ENCODE measurements around the gene DNAL1. TPM values are rescaled to one million over a fixed set of nuclear protein-coding genes. Genes with fewer than 3 reads are reported as not detected.

Gene DNAL1
- total RNA-seq, 1 experiment from 2014 or later: 14.6 TPM

- Histone ChIP-seq H3K9me3 (ENCODE audit: control insufficient read depth in 1 of 2, insufficient read depth in 1 of 2, low read depth in 1 of 2, low read length in 2 of 2) (no peaks in the 10 kb centered on the region), H3K4me3 (replicated peaks in 1 of 2; ENCODE audit: low read depth in 1 of 2, low read length in 2 of 2) (no peak overlapping the region), H3K79me2 (ENCODE audit: insufficient read depth, low read length) (peaks cover 47% of the 10 kb centered on the region), H4K20me1 (ENCODE audit: insufficient read depth) (peaks cover 3% of the 10 kb centered on the region; the same call in 1 of the 2 replicates), H3K4me1 (ENCODE audit: control insufficient read depth in 1 of 2, insufficient read depth in 2 of 2, low read length in 2 of 2) (peaks cover 41 to 44% of the 10 kb centered on the region in 2 experiments), H3K9ac (ENCODE audit: low read length) (no peak overlapping the region), H3K9me2 (ENCODE audit: insufficient read depth) (no peaks in the 10 kb centered on the region), H2AFZ (ENCODE audit: low read depth, low read length, poor library complexity, severe bottlenecking) (no peak overlapping the region), H3K27ac (ENCODE audit: low read depth, low read length) (no peak overlapping the region; the same call in 1 of the 2 replicates), H3K4me2 (ENCODE audit: low read length) (no peak overlapping the region), H3K36me3 (ENCODE audit: control insufficient read depth in 1 of 2, insufficient read depth in 2 of 2, low read length in 2 of 2) (peaks cover 14 to 18% of the 10 kb centered on the region in 2 experiments; a peak in 3 of 4 replicates), H3K27me3 (ENCODE audit: insufficient read depth, low read length) (no peaks in the 10 kb centered on the region)
- intact Hi-C loops (cut with micrococcal nuclease): no loop called here
- POLR2A ChIA-PET: no interaction called here
- ATAC-seq (no peak), DNase-seq (ENCODE audit: low read depth, low spot score) (no peak)
- TF ChIP-seq EZH2 (IDR thresholded peaks at IDR 0.05) (no peak), SRF (IDR thresholded peaks at IDR 0.05; ENCODE audit: low read depth) (no peak), YY1 (IDR thresholded peaks at IDR 0.05; ENCODE audit: extremely low read depth, insufficient replicate concordance, low read depth, low read length) (no peak), MAX (IDR thresholded peaks at IDR 0.05) (no peak), EZH2phosphoT487 (IDR thresholded peaks at IDR 0.05; ENCODE audit: borderline replicate concordance) (no peak), ELF1 (IDR thresholded peaks at IDR 0.05; ENCODE audit: borderline replicate concordance, low read depth) (no peak), POLR2AphosphoS5 (IDR thresholded peaks at IDR 0.05; ENCODE audit: low read depth, low read length) (no peak), SIN3A (IDR thresholded peaks at IDR 0.05; ENCODE audit: low read depth) (no peak), JUND (IDR thresholded peaks at IDR 0.05) (no peak), CBX3 (IDR thresholded peaks at IDR 0.05; ENCODE audit: low read depth) (no peak), ZNF274 (IDR thresholded peaks at IDR 0.05; ENCODE audit: low read depth, low read length) (no peak), FOSL1 (IDR thresholded peaks at IDR 0.05; ENCODE audit: low read depth) (no peak), POLR2A (IDR thresholded peaks at IDR 0.05; ENCODE audit: borderline replicate concordance, extremely low read depth, insufficient read depth, insufficient read length) (no peak), EGR1 (IDR thresholded peaks at IDR 0.05; ENCODE audit: low read depth) (no peak), SP1 (IDR thresholded peaks at IDR 0.05; ENCODE audit: low read depth) (no peak)
- TF ChIP-seq, protein P1, sequence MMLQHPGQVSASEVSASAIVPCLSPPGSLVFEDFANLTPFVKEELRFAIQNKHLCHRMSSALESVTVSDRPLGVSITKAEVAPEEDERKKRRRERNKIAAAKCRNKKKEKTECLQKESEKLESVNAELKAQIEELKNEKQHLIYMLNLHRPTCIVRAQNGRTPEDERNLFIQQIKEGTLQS (IDR thresholded peaks at IDR 0.05): no peak
- TF ChIP-seq, protein P2, sequence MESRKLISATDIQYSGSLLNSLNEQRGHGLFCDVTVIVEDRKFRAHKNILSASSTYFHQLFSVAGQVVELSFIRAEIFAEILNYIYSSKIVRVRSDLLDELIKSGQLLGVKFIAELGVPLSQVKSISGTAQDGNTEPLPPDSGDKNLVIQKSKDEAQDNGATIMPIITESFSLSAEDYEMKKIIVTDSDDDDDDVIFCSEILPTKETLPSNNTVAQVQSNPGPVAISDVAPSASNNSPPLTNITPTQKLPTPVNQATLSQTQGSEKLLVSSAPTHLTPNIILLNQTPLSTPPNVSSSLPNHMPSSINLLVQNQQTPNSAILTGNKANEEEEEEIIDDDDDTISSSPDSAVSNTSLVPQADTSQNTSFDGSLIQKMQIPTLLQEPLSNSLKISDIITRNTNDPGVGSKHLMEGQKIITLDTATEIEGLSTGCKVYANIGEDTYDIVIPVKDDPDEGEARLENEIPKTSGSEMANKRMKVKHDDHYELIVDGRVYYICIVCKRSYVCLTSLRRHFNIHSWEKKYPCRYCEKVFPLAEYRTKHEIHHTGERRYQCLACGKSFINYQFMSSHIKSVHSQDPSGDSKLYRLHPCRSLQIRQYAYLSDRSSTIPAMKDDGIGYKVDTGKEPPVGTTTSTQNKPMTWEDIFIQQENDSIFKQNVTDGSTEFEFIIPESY (IDR thresholded peaks at IDR 0.05; ENCODE audit: extremely low read depth, insufficient replicate concordance, low read length): no peak
- no TSS peak for BruUV-seq (replicated peaks)
- RAD21 ChIA-PET (ENCODE audit: low non-redundant PET in 1 of 2, low total read pairs in 2 of 2, uncharacterized antibody in 2 of 2, unreplicated experiment in 2 of 2): no interaction called here
- CTCF ChIA-PET: no interaction called here
Observed at GRCh38 chr14:73738518-73739173, 93.9 kb downstream of the DNAL1 start.
